H9 (cell line): Measurements from ENCODE around the gene GRK4. TPM values are rescaled to one million over a fixed set of nuclear protein-coding genes. Genes with fewer than 3 reads are reported as not detected.

ENCODE experiments used
- DNase-seq: peaks from one replicate; pipeline ENCODE4 v3.0.0-alpha.2; 2017
- H2AFZ ChIP-seq: one replicate; pipeline ENCODE4 v1.6.1; 2013; ENCODE audit warnings: mild to moderate bottlenecking, low read length, control low read depth, moderate library complexity
- H2AK5ac ChIP-seq: 2 replicates; pipeline ENCODE4 v1.6.1; 2013; ENCODE audit warnings: low read length, control low read depth, mixed read lengths; ENCODE audit not compliant: insufficient read length
- H2BK120ac ChIP-seq: one replicate; pipeline ENCODE4 v1.6.1; 2013; ENCODE audit warnings: low read depth, mild to moderate bottlenecking, low read length, control low read depth, inconsistent platforms; ENCODE audit not compliant: poor library complexity, severe bottlenecking
- H2BK12ac ChIP-seq: 2 replicates; pipeline ENCODE4 v1.6.1; 2013; ENCODE audit warnings: low read length, control low read depth, mixed read lengths, low read depth; ENCODE audit not compliant: insufficient read length
- H2BK15ac ChIP-seq: 2 replicates; pipeline ENCODE4 v1.6.1; 2013; ENCODE audit warnings: low read depth, low read length, control low read depth
- H2BK20ac ChIP-seq: one replicate; pipeline ENCODE4 v1.6.1; 2013; ENCODE audit warnings: low read depth, mild to moderate bottlenecking, low read length, control low read depth, inconsistent platforms; ENCODE audit not compliant: poor library complexity, severe bottlenecking
- H2BK5ac ChIP-seq: 2 replicates; pipeline ENCODE4 v1.6.1; 2013; ENCODE audit warnings: low read length, control low read depth, mixed read lengths; ENCODE audit not compliant: insufficient read length
- H3K14ac ChIP-seq: 2 replicates; pipeline ENCODE4 v1.6.1; 2013; ENCODE audit warnings: low read length, control low read depth; ENCODE audit not compliant: insufficient read depth
- H3K18ac ChIP-seq: 2 replicates; pipeline ENCODE4 v1.6.1; 2013; ENCODE audit warnings: low read depth, mild to moderate bottlenecking, mixed read lengths, low read length, control low read depth; ENCODE audit not compliant: insufficient read length
- H3K23ac ChIP-seq: 2 replicates; pipeline ENCODE4 v1.6.1; 2013; ENCODE audit warnings: low read length, control low read depth, mixed read lengths, low read depth; ENCODE audit not compliant: insufficient read length
- H3K23me2 ChIP-seq: 2 replicates; pipeline ENCODE4 v1.6.1; 2013; ENCODE audit warnings: low read depth, mild to moderate bottlenecking, mixed read lengths, low read length, control low read depth; ENCODE audit not compliant: insufficient read length, poor library complexity, severe bottlenecking
- H3K27ac ChIP-seq: 2 replicates; pipeline ENCODE4 v1.5.1; 2013; ENCODE audit warnings: low read length, control low read depth, mixed read lengths, low read depth; ENCODE audit not compliant: insufficient read length
- H3K27me3 ChIP-seq: 2 replicates; pipeline ENCODE4 v1.6.1; 2013; ENCODE audit warnings: low read length, control low read depth, inconsistent platforms; ENCODE audit not compliant: insufficient read depth
- H3K4ac ChIP-seq: 2 replicates; pipeline ENCODE4 v1.6.1; 2013; ENCODE audit warnings: low read depth, mild to moderate bottlenecking, control low read depth, inconsistent platforms, low read length, moderate library complexity
- H3K4me1 ChIP-seq: 2 replicates; pipeline ENCODE4 v1.6.1; 2013; ENCODE audit warnings: low read length, control low read depth, inconsistent platforms; ENCODE audit not compliant: insufficient read depth
- H3K4me2 ChIP-seq: 2 replicates; pipeline ENCODE4 v1.6.1; 2013; ENCODE audit warnings: low read length, control low read depth, mixed read lengths; ENCODE audit not compliant: insufficient read length, insufficient read depth
- H3K56ac ChIP-seq: 2 replicates; pipeline ENCODE4 v1.6.1; 2013; ENCODE audit warnings: low read depth, mild to moderate bottlenecking, mixed read lengths, low read length, control low read depth; ENCODE audit not compliant: insufficient read length
- H3K79me1 ChIP-seq: 2 replicates; pipeline ENCODE4 v1.6.1; 2013; ENCODE audit warnings: low read depth, mild to moderate bottlenecking, moderate library complexity, low read length, control low read depth, inconsistent platforms; ENCODE audit not compliant: insufficient read depth, poor library complexity, severe bottlenecking
- H3K79me2 ChIP-seq: 2 replicates; pipeline ENCODE4 v1.6.1; 2013; ENCODE audit warnings: low read length, control low read depth, inconsistent platforms; ENCODE audit not compliant: insufficient read depth
- H3K9ac ChIP-seq: 2 replicates; pipeline ENCODE4 v1.6.1; 2013; ENCODE audit warnings: low read length, control low read depth, mixed read lengths; ENCODE audit not compliant: insufficient read length; ENCODE audit errors: extremely low read depth
- H3K9me3 ChIP-seq: one replicate; pipeline ENCODE4 v1.6.1; 2013; ENCODE audit warnings: low read depth, low read length, inconsistent platforms; ENCODE audit not compliant: control insufficient read depth
- H3T11ph ChIP-seq: one replicate; pipeline ENCODE4 v1.6.1; 2013; ENCODE audit warnings: mild to moderate bottlenecking, low read length, control low read depth, inconsistent platforms
- H4K20me1 ChIP-seq: one replicate; pipeline ENCODE4 v1.6.1; 2013; ENCODE audit not compliant: control insufficient read depth, insufficient read length, insufficient read depth
- H4K5ac ChIP-seq: 2 replicates; pipeline ENCODE4 v1.6.1; 2013; ENCODE audit warnings: low read depth, mild to moderate bottlenecking, mixed read lengths, low read length, control low read depth; ENCODE audit not compliant: insufficient read length
- H4K8ac ChIP-seq: replicated peaks from 2 replicates; pipeline ENCODE4 v1.6.1; 2013; ENCODE audit warnings: low read length, control low read depth, mixed read lengths, low read depth; ENCODE audit not compliant: insufficient read length
- H4K91ac ChIP-seq: 2 replicates; pipeline ENCODE4 v1.6.1; 2013; ENCODE audit warnings: low read depth, mild to moderate bottlenecking, moderate library complexity, mixed read lengths, low read length, control low read depth; ENCODE audit not compliant: insufficient read length
- H3K27ac Mint-ChIP-seq, 3 experiments: 2 replicates in 2 of 3; 3 replicates in 1 of 3; pipeline ENCODE4 v1.8.0; 2020 to 2021; ENCODE audit warnings: mixed read lengths in 3 of 3, mild to moderate bottlenecking in 1 of 3, moderate library complexity in 1 of 3
- H3K27me3 Mint-ChIP-seq: 2 replicates; pipeline ENCODE4 v1.8.0; 2021; ENCODE audit warnings: low read depth, mild to moderate bottlenecking, moderate library complexity, mixed read lengths
- H3K36me3 Mint-ChIP-seq, 3 experiments: 2 replicates in 2 of 3; 3 replicates in 1 of 3; pipeline ENCODE4 v1.8.0; 2020 to 2021; ENCODE audit warnings: low read depth in 3 of 3, mixed read lengths in 3 of 3; ENCODE audit not compliant: insufficient read depth in 1 of 3
- H3K4me1 Mint-ChIP-seq, 2 experiments: 2 replicates each; pipeline ENCODE4 v1.8.0; 2020; ENCODE audit warnings: mixed read lengths in 2 of 2
- H3K4me3 Mint-ChIP-seq, 2 experiments: 2 replicates in 1 of 2; 3 replicates in 1 of 2; pipeline ENCODE4 v1.8.0; 2020 to 2021; ENCODE audit warnings: mild to moderate bottlenecking in 2 of 2, mixed read lengths in 2 of 2, moderate library complexity in 1 of 2
- H3K9me3 Mint-ChIP-seq, 2 experiments: 2 replicates in 1 of 2; 3 replicates in 1 of 2; pipeline ENCODE4 v1.8.0; 2020; ENCODE audit warnings: mild to moderate bottlenecking in 2 of 2, mixed read lengths in 2 of 2, moderate library complexity in 1 of 2
- CTCF ChIP-seq: fragments of 200-600 bp; sonication (generic); conservative IDR thresholded peaks from 3 replicates; pipeline ENCODE4 v1.8.0; 2021; ENCODE audit warnings: antibody characterized with exemption, mild to moderate bottlenecking
- WGBS: extraction: QIAGEN DNeasy Blood & Tissue Kit; methylation state at CpG from one replicate; pipeline ENCODE4 v1.1.7; 2013; ENCODE audit warnings: missing lambda C conversion rate, low lambda C conversion rate, mixed read lengths; ENCODE audit not compliant: insufficient read length; ENCODE audit errors: extremely low coverage; 5-methylcytosine and 5-hydroxymethylcytosine counted together
- total RNA-seq: library from RNA; stranded (reverse); gene quantifications from 2 replicates; pipeline ENCODE4 v1.2.1, GENCODE V29; 2021

GRK4 gene
- total RNA-seq, 1 experiment from 2014 or later = 4.8 TPM

GRCh38 chr4:3013839-3014350 lies 50.5 kb downstream of the GRK4 start:
- H3K4me1 ChIP-seq = no peaks in the 10 kb centered on the region
- H3K23ac ChIP-seq = no peak overlapping the region
- H2BK15ac ChIP-seq = no peak overlapping the region
- H3K18ac ChIP-seq = no peak overlapping the region
- H2BK20ac ChIP-seq = no peak overlapping the region
- no peak overlapping the region for H2AK5ac ChIP-seq
- H3K4me1 Mint-ChIP-seq = 0 out of 4 replicates have a peak, but pooled peaks cover 0 to 2% of the 10 kb centered on the region in 2 experiments
- H3K36me3 Mint-ChIP-seq = no peaks in the 10 kb centered on the region
- H2BK12ac ChIP-seq = no peak overlapping the region
- H3K56ac ChIP-seq = no peak overlapping the region
- no peaks in the 10 kb centered on the region for H3K23me2 ChIP-seq
- no CpG with 5 or more reads among the region's 8 CpGs for WGBS
- no peak for TF ChIP-seq CTCF
- H3T11ph ChIP-seq = no peak overlapping the region
- no peak overlapping the region for H3K4ac ChIP-seq
- H4K20me1 ChIP-seq = no peaks in the 10 kb centered on the region
- no peaks in the 10 kb centered on the region for H3K9me3 ChIP-seq
- H2AFZ ChIP-seq = no peak overlapping the region
- H2BK120ac ChIP-seq = no peak overlapping the region
- H2BK5ac ChIP-seq = no peak overlapping the region
- H3K79me2 ChIP-seq = no peaks in the 10 kb centered on the region
- H3K9ac ChIP-seq = no peak overlapping the region
- no peak overlapping the region for H3K4me2 ChIP-seq
- H3K27ac Mint-ChIP-seq = no peak overlapping the region
- no peak overlapping the region for H4K8ac ChIP-seq
- no peaks in the 10 kb centered on the region for H3K9me3 Mint-ChIP-seq
- no peak overlapping the region for H4K5ac ChIP-seq
- H3K27me3 ChIP-seq = no peaks in the 10 kb centered on the region
- no peaks in the 10 kb centered on the region for H3K27me3 Mint-ChIP-seq
- no peak for DNase-seq
- H3K14ac ChIP-seq = no peak overlapping the region
- no peak overlapping the region for H3K4me3 Mint-ChIP-seq
- no peaks in the 10 kb centered on the region for H3K79me1 ChIP-seq
- no peak overlapping the region for H3K27ac ChIP-seq
- no peak overlapping the region for H4K91ac ChIP-seq
